Progenitor cell of endocrine pancreas (in vitro differentiated cells): ENCODE data around the gene CDH26. TPM values are rescaled to one million over a fixed set of nuclear protein-coding genes. Genes with fewer than 3 reads are reported as not detected.

Experiments used
- DNase-seq: peaks from one replicate; pipeline ENCODE4 v3.0.0; 2021; ENCODE audit warnings: low spot score; ENCODE audit not compliant: unreplicated experiment
- H3K27ac Mint-ChIP-seq: 2 replicates; pipeline ENCODE4 v1.8.0; 2021; ENCODE audit warnings: mild to moderate bottlenecking, moderate library complexity, mixed read lengths
- H3K27me3 Mint-ChIP-seq: 2 replicates; pipeline ENCODE4 v1.8.0; 2021; ENCODE audit warnings: mixed read lengths
- H3K36me3 Mint-ChIP-seq: 2 replicates; pipeline ENCODE4 v1.8.0; 2022; ENCODE audit warnings: mixed read lengths; ENCODE audit not compliant: insufficient read depth
- H3K4me1 Mint-ChIP-seq: 2 replicates; pipeline ENCODE4 v1.8.0; 2021; ENCODE audit warnings: low read depth, mixed read lengths
- H3K4me3 Mint-ChIP-seq: 2 replicates; pipeline ENCODE4 v1.8.0; 2021; ENCODE audit warnings: low read depth, mild to moderate bottlenecking, moderate library complexity, mixed read lengths
- H3K9me3 Mint-ChIP-seq: 2 replicates; pipeline ENCODE4 v1.8.0; 2021; ENCODE audit warnings: low read depth, mixed read lengths
- CTCF ChIP-seq: fragments of 200-600 bp; sonication (generic); IDR thresholded peaks from one replicate; pipeline ENCODE4 v1.5.0; 2021; ENCODE audit warnings: antibody characterized with exemption, mild to moderate bottlenecking; ENCODE audit not compliant: unreplicated experiment
- total RNA-seq: library from RNA; stranded (reverse); gene quantifications from 2 replicates; pipeline ENCODE4 v1.2.1, GENCODE V29; 2021

The CDH26 gene
- total RNA-seq, 1 donor from 2014 or later, result 17.1 TPM

DNA sequence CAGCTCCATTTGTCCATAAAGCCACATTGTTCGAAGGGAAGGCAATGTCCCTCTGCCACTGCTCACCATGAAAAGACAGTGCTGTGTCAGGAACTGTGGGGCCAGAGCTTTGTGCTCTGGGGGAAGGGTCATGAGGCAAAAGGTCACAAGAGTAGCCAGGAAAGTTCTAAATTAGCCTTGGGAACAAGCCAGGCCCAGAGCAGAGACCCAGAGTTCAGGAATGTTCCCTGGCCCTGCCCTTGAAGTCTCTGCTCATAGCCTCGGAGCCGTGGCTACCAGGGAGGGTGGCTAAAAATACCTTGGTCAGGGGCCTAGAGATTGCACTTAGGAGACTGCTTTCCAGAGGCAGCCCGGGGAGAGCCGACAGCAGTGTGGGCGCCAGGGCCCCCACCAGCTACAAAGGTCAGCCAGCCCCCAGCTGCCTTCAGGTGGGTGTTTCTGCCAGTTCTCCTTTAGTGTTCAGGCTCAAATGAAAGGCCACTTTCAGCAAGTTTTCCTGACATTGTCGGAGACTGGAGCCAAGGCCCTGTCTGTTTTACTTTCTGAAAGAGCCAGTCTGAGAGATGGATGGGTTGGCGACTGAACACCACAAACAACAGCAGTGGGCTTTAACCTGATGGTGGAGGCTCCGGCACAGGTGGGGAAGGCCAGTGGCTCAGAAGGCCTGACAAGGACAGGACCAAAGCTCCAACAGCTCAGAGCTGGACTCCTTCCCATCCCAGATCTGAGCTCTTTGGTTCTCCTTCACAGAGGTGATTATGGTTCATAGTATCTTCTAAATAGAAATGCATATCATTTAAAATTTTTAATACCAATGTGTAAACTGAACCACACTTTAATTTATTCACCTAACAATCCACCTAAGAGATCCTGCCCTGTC lies 76.2 kb downstream of the CDH26 start:
- Mint-ChIP-seq H3K4me1 (peaks cover 26% of the 10 kb centered on the region), H3K27ac (peak overlapping the region; percentile 62), H3K36me3 (no peaks in the 10 kb centered on the region), H3K9me3 (no peaks in the 10 kb centered on the region), H3K4me3 (no peak overlapping the region), H3K27me3 (peaks cover 31% of the 10 kb centered on the region)
- DNase-seq, result no peak
- no peak for TF ChIP-seq CTCF

DNA sequence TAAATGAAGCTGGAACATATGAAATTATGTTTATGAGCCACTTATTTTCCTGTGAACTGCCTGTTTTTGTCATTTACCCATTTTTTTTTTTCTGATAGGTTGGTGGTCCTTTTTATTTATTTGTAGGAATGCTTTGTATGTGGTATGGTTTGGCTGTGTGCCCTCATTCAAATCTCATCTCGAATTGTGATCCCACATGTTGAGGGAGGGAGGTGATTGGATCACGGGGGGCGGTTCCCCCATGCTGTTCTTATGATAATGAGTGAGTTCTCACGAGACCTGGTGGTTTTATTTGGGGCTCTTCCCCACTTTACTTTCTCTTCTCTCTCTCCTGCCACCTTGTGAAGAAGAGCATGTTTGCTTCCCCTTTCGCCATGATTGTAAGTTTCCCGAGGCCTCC lies 77.3 kb downstream of the CDH26 start:
- peaks cover 29% of the 10 kb centered on the region for H3K4me1 Mint-ChIP-seq
- H3K9me3 Mint-ChIP-seq, result no peaks in the 10 kb centered on the region
- H3K27ac Mint-ChIP-seq, result no peak overlapping the region
- TF ChIP-seq CTCF, result no peak
- no peak for DNase-seq
- H3K4me3 Mint-ChIP-seq, result no peak overlapping the region
- H3K27me3 Mint-ChIP-seq, result peaks cover 40% of the 10 kb centered on the region
- H3K36me3 Mint-ChIP-seq, result no peaks in the 10 kb centered on the region

- no peak for TF ChIP-seq CTCF
- peaks cover 48% of the 10 kb centered on the region for H3K27me3 Mint-ChIP-seq
- no peak overlapping the region for H3K27ac Mint-ChIP-seq
- H3K4me1 Mint-ChIP-seq, result peaks cover 35% of the 10 kb centered on the region
- no peak overlapping the region for H3K4me3 Mint-ChIP-seq
- no peaks in the 10 kb centered on the region for H3K9me3 Mint-ChIP-seq
- no peaks in the 10 kb centered on the region for H3K36me3 Mint-ChIP-seq
- DNase-seq, result no peak
Measured at GRCh38 chr20:60036346-60036745, 78.1 kb downstream of the CDH26 start.

DNA sequence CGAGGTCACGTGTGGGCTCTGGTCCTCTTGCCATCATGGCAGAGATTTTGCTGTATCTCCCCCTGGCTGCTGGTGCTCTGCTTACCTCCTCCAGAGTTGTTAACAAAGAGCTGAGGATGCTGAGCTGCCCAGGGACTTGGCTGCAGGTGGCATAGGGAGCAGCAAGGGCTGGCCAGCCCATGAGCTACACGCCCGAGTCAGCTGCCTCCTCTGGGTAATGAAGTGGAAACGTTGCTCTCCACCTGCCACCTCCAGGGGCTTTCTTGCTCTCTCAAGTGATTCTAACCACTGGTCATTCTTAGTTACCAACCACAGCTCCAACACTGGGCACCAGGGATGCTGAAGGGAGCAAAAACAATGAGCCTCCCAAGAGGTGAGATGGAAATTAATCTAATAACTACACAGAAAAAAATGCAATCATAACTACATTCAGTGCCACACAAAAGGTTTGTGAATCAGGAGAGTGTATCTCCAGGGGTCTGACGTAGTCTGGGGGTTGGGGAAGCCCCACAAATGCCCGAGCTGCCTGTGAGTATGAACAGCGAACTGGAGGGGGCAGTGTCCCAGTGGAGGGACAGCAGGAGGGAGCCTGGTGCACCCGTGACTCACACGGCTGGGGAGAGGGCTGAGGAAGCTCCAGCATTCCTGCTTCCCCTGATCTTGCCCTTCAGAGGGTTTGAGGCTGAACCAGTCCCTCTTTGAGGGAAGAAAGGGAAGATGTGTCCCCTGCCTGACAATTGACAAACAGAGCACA lies 78.7 kb downstream of the CDH26 start:
- H3K36me3 Mint-ChIP-seq, result no peaks in the 10 kb centered on the region
- H3K27me3 Mint-ChIP-seq, result peaks cover 52% of the 10 kb centered on the region
- peaks cover 41% of the 10 kb centered on the region for H3K4me1 Mint-ChIP-seq
- no peak for DNase-seq
- no peak overlapping the region for H3K4me3 Mint-ChIP-seq
- peak overlapping the region; percentile 53 for H3K27ac Mint-ChIP-seq
- H3K9me3 Mint-ChIP-seq, result no peaks in the 10 kb centered on the region
- TF ChIP-seq CTCF, result peak; percentile 29

- H3K27ac Mint-ChIP-seq, result no peak overlapping the region
- H3K9me3 Mint-ChIP-seq, result no peaks in the 10 kb centered on the region
- no peak for DNase-seq
- peaks cover 39% of the 10 kb centered on the region for H3K4me1 Mint-ChIP-seq
- no peaks in the 10 kb centered on the region for H3K36me3 Mint-ChIP-seq
- H3K27me3 Mint-ChIP-seq, result peaks cover 59% of the 10 kb centered on the region
- no peak for TF ChIP-seq CTCF
- H3K4me3 Mint-ChIP-seq, result no peak overlapping the region
Measured at GRCh38 chr20:60038400-60039008, 80.3 kb downstream of the CDH26 start.
